Measurements from ENCODE around the gene NPTN. TPM values are rescaled to one million over a fixed set of nuclear protein-coding genes. Genes with fewer than 3 reads are reported as not detected.

Gene NPTN
- total and polyA plus RNA-seq, 5 donors from 2014 or later: 35.4 to 45.3 (median 37.5) TPM

GRCh38 chr15:73631915-73632669 lies 1.1 kb downstream of the NPTN start:
- no peak for ATAC-seq (ENCODE audit: low read depth in 2 of 2)
- Mint-ChIP-seq H3K4me3 (peak overlapping the region; percentile 81 to 95 (median 90)), H3K36me3 (no peaks in the 10 kb centered on the region), H3K4me1 (peaks cover 30 to 67% (median 53%) of the 10 kb centered on the region in 4 donors), H3K9me3 (peaks cover 0 to 3% (median 0%) of the 10 kb centered on the region in 7 donors), H3K27me3 (peaks cover 8% of the 10 kb centered on the region), H3K27ac (peak overlapping the region; percentile 75 to 90 (median 90))
- Histone ChIP-seq H3K27me3 (ENCODE audit: control insufficient read depth, insufficient read depth, low read length) (peaks cover 6% of the 10 kb centered on the region), H3K4me3 (ENCODE audit: low read depth, low read length) (peak overlapping the region; percentile 73), H3K27ac (ENCODE audit: insufficient read depth, low read length, poor library complexity, severe bottlenecking) (no peak overlapping the region), H3K4me1 (ENCODE audit: control insufficient read depth, insufficient read depth, low read length, poor library complexity, severe bottlenecking) (peaks cover 46% of the 10 kb centered on the region), H3K36me3 (ENCODE audit: control insufficient read depth, insufficient read depth, low read length) (no peaks in the 10 kb centered on the region), H3K9me3 (ENCODE audit: control insufficient read depth in 2 of 2, low read length in 2 of 2) (no peaks in the 10 kb centered on the region)
- peak in 1 of 3 donors; percentile 17 for DNase-seq

DNA sequence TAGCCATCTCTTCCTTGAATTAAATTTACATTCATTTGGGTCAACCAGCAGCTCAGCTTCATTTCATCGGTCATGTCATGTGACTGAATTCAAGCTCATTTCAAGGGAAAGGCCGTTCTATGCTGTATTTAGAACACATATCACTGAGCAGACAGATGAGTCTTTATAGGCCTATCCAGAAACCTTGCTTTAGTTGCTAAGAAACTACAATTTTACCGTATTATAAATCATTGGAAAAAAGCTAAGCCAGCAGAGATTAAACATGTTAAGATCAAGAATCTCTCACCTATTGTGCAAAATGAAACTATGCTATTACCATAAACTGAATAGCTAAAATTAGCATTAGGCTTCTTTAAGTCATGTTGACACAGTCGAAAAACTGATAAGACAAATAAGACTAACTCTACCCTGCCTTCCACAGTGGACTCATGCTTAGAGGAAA lies 2.2 kb downstream of the NPTN start:
- Histone ChIP-seq H3K36me3 (ENCODE audit: control insufficient read depth, insufficient read depth, low read length) (no peaks in the 10 kb centered on the region), H3K27ac (ENCODE audit: insufficient read depth, low read length, poor library complexity, severe bottlenecking) (no peak overlapping the region), H3K27me3 (ENCODE audit: control insufficient read depth, insufficient read depth, low read length) (no peaks in the 10 kb centered on the region), H3K4me3 (ENCODE audit: low read depth, low read length) (peak overlapping the region; percentile 73), H3K4me1 (ENCODE audit: control insufficient read depth, insufficient read depth, low read length, poor library complexity, severe bottlenecking) (peaks cover 46% of the 10 kb centered on the region), H3K9me3 (ENCODE audit: control insufficient read depth in 2 of 2, low read length in 2 of 2) (no peaks in the 10 kb centered on the region)
- Mint-ChIP-seq H3K9me3 (no peaks in the 10 kb centered on the region), H3K36me3 (no peaks in the 10 kb centered on the region), H3K27ac (peak overlapping the region; percentile 6 to 75 (median 59)), H3K4me1 (peaks cover 38 to 72% (median 57%) of the 10 kb centered on the region in 4 donors), H3K4me3 (peak overlapping the region; percentile 81 to 95 (median 90)), H3K27me3 (no peaks in the 10 kb centered on the region)
- no peak for DNase-seq
- ATAC-seq (ENCODE audit: low read depth in 2 of 2): no peak

DNA sequence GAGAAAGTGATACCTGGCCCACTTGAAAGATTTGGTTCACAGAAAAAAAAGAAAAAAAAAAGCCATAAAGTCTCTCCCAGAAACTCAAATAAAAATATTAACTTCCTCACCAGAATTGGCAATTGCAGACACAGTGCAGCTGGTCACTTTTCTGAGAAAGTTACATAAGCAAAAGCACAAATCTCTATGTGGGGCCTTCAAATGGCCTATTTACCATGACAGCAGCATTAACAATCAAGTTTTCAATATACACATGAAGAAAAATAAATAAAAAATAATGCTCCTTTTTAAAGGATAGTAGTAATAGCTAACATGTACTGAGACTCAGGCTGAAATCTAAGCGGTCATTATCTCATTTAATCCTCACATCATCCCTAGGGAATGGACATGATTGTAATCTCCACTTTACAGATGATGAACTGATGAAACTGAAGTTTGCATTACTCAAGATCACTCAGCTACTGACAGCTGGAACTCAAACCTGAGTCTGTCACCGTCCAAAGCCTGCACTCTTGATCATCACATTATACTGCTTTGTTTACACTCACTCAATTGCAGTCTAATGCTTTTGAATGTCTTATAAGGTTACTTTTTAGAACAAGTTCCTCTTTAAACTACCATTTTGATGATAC lies 3.3 kb downstream of the NPTN start:
- peaks cover 39 to 76% (median 60%) of the 10 kb centered on the region in 4 donors for H3K4me1 Mint-ChIP-seq
- no peaks in the 10 kb centered on the region for H3K27me3 Mint-ChIP-seq
- DNase-seq (no peak), ATAC-seq (ENCODE audit: low read depth in 2 of 2) (no peak)
- Histone ChIP-seq H3K36me3 (ENCODE audit: control insufficient read depth, insufficient read depth, low read length) (no peaks in the 10 kb centered on the region), H3K9me3 (ENCODE audit: control insufficient read depth in 2 of 2, low read length in 2 of 2) (no peaks in the 10 kb centered on the region), H3K27ac (ENCODE audit: insufficient read depth, low read length, poor library complexity, severe bottlenecking) (no peak overlapping the region), H3K4me3 (ENCODE audit: low read depth, low read length) (peak overlapping the region; percentile 73), H3K4me1 (ENCODE audit: control insufficient read depth, insufficient read depth, low read length, poor library complexity, severe bottlenecking) (peaks cover 46% of the 10 kb centered on the region), H3K27me3 (ENCODE audit: control insufficient read depth, insufficient read depth, low read length) (no peaks in the 10 kb centered on the region)
- no peaks in the 10 kb centered on the region for H3K9me3 Mint-ChIP-seq
- peak overlapping the region in 1 of 3 donors; percentile 30 for H3K27ac Mint-ChIP-seq
- H3K4me3 Mint-ChIP-seq: peak overlapping the region in 3 of 4 donors; percentile 52 to 93 (median 81)
- H3K36me3 Mint-ChIP-seq: no peaks in the 10 kb centered on the region

GRCh38 chr15:73628976-73629797 lies 4.0 kb downstream of the NPTN start:
- H3K9me3 ChIP-seq (ENCODE audit: control insufficient read depth in 2 of 2, low read length in 2 of 2): no peaks in the 10 kb centered on the region
- H3K36me3 ChIP-seq (ENCODE audit: control insufficient read depth, insufficient read depth, low read length): no peaks in the 10 kb centered on the region
- H3K27ac ChIP-seq (ENCODE audit: insufficient read depth, low read length, poor library complexity, severe bottlenecking): no peak overlapping the region
- peak overlapping the region in 2 of 3 donors; percentile 4 to 45 for H3K27ac Mint-ChIP-seq
- DNase-seq (no peak), ATAC-seq (ENCODE audit: low read depth in 2 of 2) (no peak)
- H3K27me3 Mint-ChIP-seq: no peaks in the 10 kb centered on the region
- peak overlapping the region in 3 of 4 donors; percentile 15 to 56 (median 52) for H3K4me3 Mint-ChIP-seq
- peak overlapping the region; percentile 73 for H3K4me3 ChIP-seq (ENCODE audit: low read depth, low read length)
- H3K4me1 Mint-ChIP-seq: peaks cover 45 to 83% (median 65%) of the 10 kb centered on the region in 4 donors
- no peaks in the 10 kb centered on the region for H3K36me3 Mint-ChIP-seq
- no peaks in the 10 kb centered on the region for H3K9me3 Mint-ChIP-seq
- peaks cover 46% of the 10 kb centered on the region for H3K4me1 ChIP-seq (ENCODE audit: control insufficient read depth, insufficient read depth, low read length, poor library complexity, severe bottlenecking)
- no peaks in the 10 kb centered on the region for H3K27me3 ChIP-seq (ENCODE audit: control insufficient read depth, insufficient read depth, low read length)

DNA sequence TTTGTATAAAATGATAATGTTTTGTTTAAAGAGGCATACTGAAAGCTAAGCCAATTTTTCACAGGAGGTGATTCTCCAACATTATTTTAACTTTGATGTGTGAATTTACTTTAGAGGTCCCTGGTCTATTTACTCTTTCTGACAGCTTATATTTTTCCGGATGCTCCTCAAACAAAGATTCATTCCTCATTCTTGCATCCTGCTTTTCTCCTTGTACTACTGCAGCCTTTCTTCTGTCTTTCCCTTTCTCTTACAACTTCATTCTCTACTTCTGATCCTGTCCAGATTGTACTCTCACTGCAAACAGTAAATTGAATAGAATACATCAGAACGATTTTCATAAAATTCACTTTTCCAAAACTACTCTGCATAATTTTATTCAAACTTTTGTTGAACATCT lies 5.1 kb downstream of the NPTN start:
- DNase-seq (no peak), ATAC-seq (ENCODE audit: low read depth in 2 of 2) (no peak)
- no peaks in the 10 kb centered on the region for H3K27me3 ChIP-seq (ENCODE audit: control insufficient read depth, insufficient read depth, low read length)
- no peak overlapping the region for H3K4me3 ChIP-seq (ENCODE audit: low read depth, low read length)
- H3K4me1 ChIP-seq (ENCODE audit: control insufficient read depth, insufficient read depth, low read length, poor library complexity, severe bottlenecking): peaks cover 42% of the 10 kb centered on the region
- no peaks in the 10 kb centered on the region for H3K36me3 ChIP-seq (ENCODE audit: control insufficient read depth, insufficient read depth, low read length)
- no peak overlapping the region for H3K27ac Mint-ChIP-seq
- H3K4me3 Mint-ChIP-seq: peak overlapping the region in 1 of 4 donors; percentile 3
- H3K9me3 Mint-ChIP-seq: no peaks in the 10 kb centered on the region
- H3K9me3 ChIP-seq (ENCODE audit: control insufficient read depth in 2 of 2, low read length in 2 of 2): no peaks in the 10 kb centered on the region
- no peak overlapping the region for H3K27ac ChIP-seq (ENCODE audit: insufficient read depth, low read length, poor library complexity, severe bottlenecking)
- no peaks in the 10 kb centered on the region for H3K27me3 Mint-ChIP-seq
- no peaks in the 10 kb centered on the region for H3K36me3 Mint-ChIP-seq
- H3K4me1 Mint-ChIP-seq: peaks cover 43 to 85% (median 68%) of the 10 kb centered on the region in 4 donors

- Mint-ChIP-seq H3K9me3 (no peaks in the 10 kb centered on the region), H3K27ac (no peak overlapping the region), H3K27me3 (no peaks in the 10 kb centered on the region), H3K36me3 (no peaks in the 10 kb centered on the region), H3K4me3 (no peak overlapping the region), H3K4me1 (peaks cover 48 to 87% (median 73%) of the 10 kb centered on the region in 4 donors)
- ATAC-seq (ENCODE audit: low read depth in 2 of 2) (no peak), DNase-seq (no peak)
- no peaks in the 10 kb centered on the region for H3K36me3 ChIP-seq (ENCODE audit: control insufficient read depth, insufficient read depth, low read length)
- no peak overlapping the region for H3K4me3 ChIP-seq (ENCODE audit: low read depth, low read length)
- peaks cover 32% of the 10 kb centered on the region for H3K4me1 ChIP-seq (ENCODE audit: control insufficient read depth, insufficient read depth, low read length, poor library complexity, severe bottlenecking)
- H3K27ac ChIP-seq (ENCODE audit: insufficient read depth, low read length, poor library complexity, severe bottlenecking): no peak overlapping the region
- no peaks in the 10 kb centered on the region for H3K9me3 ChIP-seq (ENCODE audit: control insufficient read depth in 2 of 2, low read length in 2 of 2)
- H3K27me3 ChIP-seq (ENCODE audit: control insufficient read depth, insufficient read depth, low read length): no peaks in the 10 kb centered on the region
Observed at GRCh38 chr15:73626072-73626471, 7.1 kb downstream of the NPTN start.

GRCh38 chr15:73624530-73624929 lies 8.7 kb downstream of the NPTN start:
- no peak overlapping the region for H3K27ac ChIP-seq (ENCODE audit: insufficient read depth, low read length, poor library complexity, severe bottlenecking)
- peaks cover 17% of the 10 kb centered on the region for H3K4me1 ChIP-seq (ENCODE audit: control insufficient read depth, insufficient read depth, low read length, poor library complexity, severe bottlenecking)
- peaks cover 47 to 87% (median 72%) of the 10 kb centered on the region in 4 donors for H3K4me1 Mint-ChIP-seq
- no peaks in the 10 kb centered on the region for H3K9me3 Mint-ChIP-seq
- H3K27me3 ChIP-seq (ENCODE audit: control insufficient read depth, insufficient read depth, low read length): no peaks in the 10 kb centered on the region
- no peak for ATAC-seq (ENCODE audit: low read depth in 2 of 2)
- H3K27ac Mint-ChIP-seq: no peak overlapping the region
- no peaks in the 10 kb centered on the region for H3K36me3 Mint-ChIP-seq
- H3K36me3 ChIP-seq (ENCODE audit: control insufficient read depth, insufficient read depth, low read length): no peaks in the 10 kb centered on the region
- no peaks in the 10 kb centered on the region for H3K27me3 Mint-ChIP-seq
- H3K4me3 ChIP-seq (ENCODE audit: low read depth, low read length): no peak overlapping the region
- H3K4me3 Mint-ChIP-seq: no peak overlapping the region
- DNase-seq: no peak
- no peaks in the 10 kb centered on the region for H3K9me3 ChIP-seq (ENCODE audit: control insufficient read depth in 2 of 2, low read length in 2 of 2)
